ENCODE results near the gene ARX.

GRCh38 chrX:25019707-25020390 is 4.1 kb upstream of the ARX start:
- TF ChIP-seq CTCF (IDR thresholded peaks at IDR 0.05) (no peak), POLR2A (IDR thresholded peaks at IDR 0.05) (no peak)

Data from testis (tissue), 2 donors.